ENCODE measurements around the gene RNASEH1. TPM values are rescaled to one million over a fixed set of nuclear protein-coding genes. Genes with fewer than 3 reads are reported as not detected.

The RNASEH1 gene
- total and polyA plus RNA-seq, 2 of the 13 experiments (the other 11 are each of a cell fraction or from before 2014, with no cell fraction given) = 14.5 to 57.4 TPM

- TF ChIP-seq THAP9 (CRISPR knock-in tag; IDR thresholded peaks at IDR 0.05; ENCODE audit: borderline replicate concordance) (peak; percentile 91; the same call in 1 of the 2 replicates), ZNF251 (CRISPR knock-in tag; IDR thresholded peaks at IDR 0.05) (peak; percentile 75; the same call in 1 of the 2 replicates), ZFP37 (CRISPR knock-in tag; IDR thresholded peaks at IDR 0.05; ENCODE audit: borderline replicate concordance) (0 out of 2 replicates have a peak, but pooled peaks have one; percentile 23), ZBTB49 (CRISPR knock-in tag; IDR thresholded peaks at IDR 0.05; ENCODE audit: borderline replicate concordance) (peak; percentile 81; the same call in 1 of the 2 replicates), ZNF704 (CRISPR knock-in tag; IDR thresholded peaks at IDR 0.05; ENCODE audit: borderline replicate concordance) (peak; percentile 96), ZBTB38 (CRISPR knock-in tag; IDR thresholded peaks at IDR 0.05) (peak; percentile 90; the same call in 1 of the 2 replicates), CBX5 (CRISPR knock-in tag; IDR thresholded peaks at IDR 0.05; ENCODE audit: borderline replicate concordance) (peak; percentile 90; the same call in 1 of the 2 replicates), HNF4A (CRISPR knock-in tag; IDR thresholded peaks at IDR 0.05) (peak; percentile 68), FOSL2 (CRISPR knock-in tag; IDR thresholded peaks at IDR 0.05) (peak; percentile 58), CEBPZ (IDR thresholded peaks at IDR 0.05; ENCODE audit: low read length) (no peak), ZNF567 (CRISPR knock-in tag; IDR thresholded peaks at IDR 0.05; ENCODE audit: borderline replicate concordance) (peak; percentile 96), ZSCAN30 (CRISPR knock-in tag; IDR thresholded peaks at IDR 0.05) (peak; percentile 80; the same call in 1 of the 2 replicates), ZNF367 (CRISPR knock-in tag; IDR thresholded peaks at IDR 0.05; ENCODE audit: borderline replicate concordance) (peak; percentile 61; the same call in 1 of the 2 replicates), ZNF550 (CRISPR knock-in tag; IDR thresholded peaks at IDR 0.05; ENCODE audit: borderline replicate concordance) (no peak), SMC3 (IDR thresholded peaks at IDR 0.05; ENCODE audit: low read length) (no peak), PLSCR1 (CRISPR knock-in tag; IDR thresholded peaks at IDR 0.05; ENCODE audit: borderline replicate concordance) (no peak), RFX3 (CRISPR knock-in tag; IDR thresholded peaks at IDR 0.05) (no peak)
Observed at GRCh38 chr2:3558205-3559014, at the start of gene RNASEH1 (continued).

Measured in HepG2 (cell line).